ENCODE measurements around the gene SH2D4B. TPM values are rescaled to one million over a fixed set of nuclear protein-coding genes. Genes with fewer than 3 reads are reported as not detected.

Gene SH2D4B
- total and polyA plus RNA-seq, 10 of the 15 experiments (the other 5 are each of a cell fraction or from before 2014, with no cell fraction given) = 0.04 to 0.21 (median 0.13) TPM; not detected in 5

GRCh38 chr10:80633383-80633860, 95.7 kb downstream of the SH2D4B start:
- WGBS (ENCODE audit: insufficient coverage, insufficient replicate concordance, low lambda C conversion rate, missing lambda C conversion rate) = 6% methylated on average over 4 of the region's 4 CpGs
- BruUV-seq (replicated peaks) = no TSS peak
- no peaks in the 10 kb centered on the region for H3K9me3 ChIP-seq (replicated peaks; ENCODE audit: control insufficient read depth, insufficient read depth, low read length)
- POLR2A ChIA-PET = no interaction called here
- H3K36me3 ChIP-seq (ENCODE audit: control insufficient read depth in 2 of 2, insufficient read depth in 2 of 2, low read length in 1 of 2) = no peaks in the 10 kb centered on the region
- no peak overlapping the region for H3K9ac ChIP-seq (ENCODE audit: control insufficient read depth, insufficient read depth, low read length)
- no peaks in the 10 kb centered on the region for H3K79me2 ChIP-seq (ENCODE audit: control insufficient read depth, insufficient read depth, low read length)
- DNase-seq (ENCODE audit: low read depth, low spot score) = no peak
- no peak for ATAC-seq
- SMC1A ChIA-PET (ENCODE audit: uncharacterized antibody, unreplicated experiment) = no interaction called here
- no peak overlapping the region for H3K4me2 ChIP-seq (ENCODE audit: control insufficient read depth, insufficient read depth)
- CTCF ChIA-PET = no interaction called here
- H2AFZ ChIP-seq (ENCODE audit: control insufficient read depth, low read depth, low read length) = no peak overlapping the region
- no peak for FAIRE-seq
- no peak overlapping the region for H3K27ac ChIP-seq (ENCODE audit: control insufficient read depth, insufficient read depth)
- no peak overlapping the region for H3K4me3 ChIP-seq
- intact Hi-C loops (cut with micrococcal nuclease; ENCODE audit: unreplicated experiment) (no loop called here), in situ Hi-C loops (cut with MboI) (no loop called here)
- no peaks in the 10 kb centered on the region for H3K27me3 ChIP-seq (replicated peaks in 1 of 2; ENCODE audit: control insufficient read depth in 2 of 2, insufficient read depth in 2 of 2, low read length in 1 of 2)
- H4K20me1 ChIP-seq (ENCODE audit: control insufficient read depth, insufficient read depth) = no peaks in the 10 kb centered on the region
- H3K4me1 ChIP-seq (ENCODE audit: control insufficient read depth, insufficient read depth, low read length) = no peaks in the 10 kb centered on the region
- RAD21 ChIA-PET (ENCODE audit: unreplicated experiment) = no interaction called here
- TF ChIP-seq FOS (IDR thresholded peaks at IDR 0.05; ENCODE audit: borderline replicate concordance, extremely low read depth, insufficient read length) = no peak
- no peak for TF ChIP-seq MEF2B (IDR thresholded peaks at IDR 0.05; ENCODE audit: partially characterized antibody, poor library complexity, severe bottlenecking)
- no peak for TF ChIP-seq SPI1 (IDR thresholded peaks at IDR 0.05; ENCODE audit: borderline replicate concordance, insufficient read depth, low read depth, low read length)
- no peak for TF ChIP-seq E4F1 (IDR thresholded peaks at IDR 0.05; ENCODE audit: borderline replicate concordance, partially characterized antibody)
- TF ChIP-seq MYB (IDR thresholded peaks at IDR 0.05; ENCODE audit: borderline replicate concordance, low read depth, low read length) = no peak
- no peak for TF ChIP-seq NKRF (conservative IDR thresholded peaks at IDR 0.05)
- TF ChIP-seq TCF7 (IDR thresholded peaks at IDR 0.05; ENCODE audit: borderline replicate concordance) = no peak
- no peak for TF ChIP-seq RAD51 (IDR thresholded peaks at IDR 0.05)
- no peak for TF ChIP-seq CTCF (IDR thresholded peaks at IDR 0.05 in 2 of 3, conservative IDR thresholded peaks at IDR 0.05 in 1 of 3; ENCODE audit: control insufficient read depth in 2 of 3, extremely low read depth in 1 of 3, insufficient read depth in 1 of 3, low read depth in 3 of 3, low read length in 3 of 3)
- no peak for TF ChIP-seq NR2F1 (conservative IDR thresholded peaks at IDR 0.05)
- TF ChIP-seq SREBF2 (IDR thresholded peaks at IDR 0.05; ENCODE audit: low read length) = no peak
- no peak for TF ChIP-seq SKIL (IDR thresholded peaks at IDR 0.05; ENCODE audit: low read depth, poor library complexity, severe bottlenecking)
- no peak for TF ChIP-seq ELK1 (IDR thresholded peaks at IDR 0.05; ENCODE audit: low read depth, low read length)
- TF ChIP-seq RBBP5 (conservative IDR thresholded peaks at IDR 0.05) = no peak
- no peak for TF ChIP-seq ZSCAN29 (IDR thresholded peaks at IDR 0.05)
